H9 (cell line): Measurements from ENCODE around the gene CORO1C. TPM values are rescaled to one million over a fixed set of nuclear protein-coding genes. Genes with fewer than 3 reads are reported as not detected.

Experiments
- DNase-seq: peaks from one replicate; pipeline ENCODE4 v3.0.0-alpha.2; 2017
- H2AFZ ChIP-seq: one replicate; pipeline ENCODE4 v1.6.1; 2013; ENCODE audit warnings: mild to moderate bottlenecking, low read length, control low read depth, moderate library complexity
- H2AK5ac ChIP-seq: 2 replicates; pipeline ENCODE4 v1.6.1; 2013; ENCODE audit warnings: low read length, control low read depth, mixed read lengths; ENCODE audit not compliant: insufficient read length
- H2BK120ac ChIP-seq: one replicate; pipeline ENCODE4 v1.6.1; 2013; ENCODE audit warnings: low read depth, mild to moderate bottlenecking, low read length, control low read depth, inconsistent platforms; ENCODE audit not compliant: poor library complexity, severe bottlenecking
- H2BK12ac ChIP-seq: 2 replicates; pipeline ENCODE4 v1.6.1; 2013; ENCODE audit warnings: low read length, control low read depth, mixed read lengths, low read depth; ENCODE audit not compliant: insufficient read length
- H2BK15ac ChIP-seq: 2 replicates; pipeline ENCODE4 v1.6.1; 2013; ENCODE audit warnings: low read depth, low read length, control low read depth
- H2BK20ac ChIP-seq: one replicate; pipeline ENCODE4 v1.6.1; 2013; ENCODE audit warnings: low read depth, mild to moderate bottlenecking, low read length, control low read depth, inconsistent platforms; ENCODE audit not compliant: poor library complexity, severe bottlenecking
- H2BK5ac ChIP-seq: 2 replicates; pipeline ENCODE4 v1.6.1; 2013; ENCODE audit warnings: low read length, control low read depth, mixed read lengths; ENCODE audit not compliant: insufficient read length
- H3K14ac ChIP-seq: 2 replicates; pipeline ENCODE4 v1.6.1; 2013; ENCODE audit warnings: low read length, control low read depth; ENCODE audit not compliant: insufficient read depth
- H3K18ac ChIP-seq: 2 replicates; pipeline ENCODE4 v1.6.1; 2013; ENCODE audit warnings: low read depth, mild to moderate bottlenecking, mixed read lengths, low read length, control low read depth; ENCODE audit not compliant: insufficient read length
- H3K23ac ChIP-seq: 2 replicates; pipeline ENCODE4 v1.6.1; 2013; ENCODE audit warnings: low read length, control low read depth, mixed read lengths, low read depth; ENCODE audit not compliant: insufficient read length
- H3K23me2 ChIP-seq: 2 replicates; pipeline ENCODE4 v1.6.1; 2013; ENCODE audit warnings: low read depth, mild to moderate bottlenecking, mixed read lengths, low read length, control low read depth; ENCODE audit not compliant: insufficient read length, poor library complexity, severe bottlenecking
- H3K27ac ChIP-seq: 2 replicates; pipeline ENCODE4 v1.5.1; 2013; ENCODE audit warnings: low read length, control low read depth, mixed read lengths, low read depth; ENCODE audit not compliant: insufficient read length
- H3K27me3 ChIP-seq: 2 replicates; pipeline ENCODE4 v1.6.1; 2013; ENCODE audit warnings: low read length, control low read depth, inconsistent platforms; ENCODE audit not compliant: insufficient read depth
- H3K4ac ChIP-seq: 2 replicates; pipeline ENCODE4 v1.6.1; 2013; ENCODE audit warnings: low read depth, mild to moderate bottlenecking, control low read depth, inconsistent platforms, low read length, moderate library complexity
- H3K4me1 ChIP-seq: 2 replicates; pipeline ENCODE4 v1.6.1; 2013; ENCODE audit warnings: low read length, control low read depth, inconsistent platforms; ENCODE audit not compliant: insufficient read depth
- H3K4me2 ChIP-seq: 2 replicates; pipeline ENCODE4 v1.6.1; 2013; ENCODE audit warnings: low read length, control low read depth, mixed read lengths; ENCODE audit not compliant: insufficient read length, insufficient read depth
- H3K56ac ChIP-seq: 2 replicates; pipeline ENCODE4 v1.6.1; 2013; ENCODE audit warnings: low read depth, mild to moderate bottlenecking, mixed read lengths, low read length, control low read depth; ENCODE audit not compliant: insufficient read length
- H3K79me1 ChIP-seq: 2 replicates; pipeline ENCODE4 v1.6.1; 2013; ENCODE audit warnings: low read depth, mild to moderate bottlenecking, moderate library complexity, low read length, control low read depth, inconsistent platforms; ENCODE audit not compliant: insufficient read depth, poor library complexity, severe bottlenecking
- H3K79me2 ChIP-seq: 2 replicates; pipeline ENCODE4 v1.6.1; 2013; ENCODE audit warnings: low read length, control low read depth, inconsistent platforms; ENCODE audit not compliant: insufficient read depth
- H3K9ac ChIP-seq: 2 replicates; pipeline ENCODE4 v1.6.1; 2013; ENCODE audit warnings: low read length, control low read depth, mixed read lengths; ENCODE audit not compliant: insufficient read length; ENCODE audit errors: extremely low read depth
- H3K9me3 ChIP-seq: one replicate; pipeline ENCODE4 v1.6.1; 2013; ENCODE audit warnings: low read depth, low read length, inconsistent platforms; ENCODE audit not compliant: control insufficient read depth
- H3T11ph ChIP-seq: one replicate; pipeline ENCODE4 v1.6.1; 2013; ENCODE audit warnings: mild to moderate bottlenecking, low read length, control low read depth, inconsistent platforms
- H4K20me1 ChIP-seq: one replicate; pipeline ENCODE4 v1.6.1; 2013; ENCODE audit not compliant: control insufficient read depth, insufficient read length, insufficient read depth
- H4K5ac ChIP-seq: 2 replicates; pipeline ENCODE4 v1.6.1; 2013; ENCODE audit warnings: low read depth, mild to moderate bottlenecking, mixed read lengths, low read length, control low read depth; ENCODE audit not compliant: insufficient read length
- H4K8ac ChIP-seq: replicated peaks from 2 replicates; pipeline ENCODE4 v1.6.1; 2013; ENCODE audit warnings: low read length, control low read depth, mixed read lengths, low read depth; ENCODE audit not compliant: insufficient read length
- H4K91ac ChIP-seq: 2 replicates; pipeline ENCODE4 v1.6.1; 2013; ENCODE audit warnings: low read depth, mild to moderate bottlenecking, moderate library complexity, mixed read lengths, low read length, control low read depth; ENCODE audit not compliant: insufficient read length
- H3K27ac Mint-ChIP-seq, 3 experiments: 2 replicates in 2 of 3; 3 replicates in 1 of 3; pipeline ENCODE4 v1.8.0; 2020 to 2021; ENCODE audit warnings: mixed read lengths in 3 of 3, mild to moderate bottlenecking in 1 of 3, moderate library complexity in 1 of 3
- H3K27me3 Mint-ChIP-seq: 2 replicates; pipeline ENCODE4 v1.8.0; 2021; ENCODE audit warnings: low read depth, mild to moderate bottlenecking, moderate library complexity, mixed read lengths
- H3K36me3 Mint-ChIP-seq, 3 experiments: 2 replicates in 2 of 3; 3 replicates in 1 of 3; pipeline ENCODE4 v1.8.0; 2020 to 2021; ENCODE audit warnings: low read depth in 3 of 3, mixed read lengths in 3 of 3; ENCODE audit not compliant: insufficient read depth in 1 of 3
- H3K4me1 Mint-ChIP-seq, 2 experiments: 2 replicates each; pipeline ENCODE4 v1.8.0; 2020; ENCODE audit warnings: mixed read lengths in 2 of 2
- H3K4me3 Mint-ChIP-seq, 2 experiments: 2 replicates in 1 of 2; 3 replicates in 1 of 2; pipeline ENCODE4 v1.8.0; 2020 to 2021; ENCODE audit warnings: mild to moderate bottlenecking in 2 of 2, mixed read lengths in 2 of 2, moderate library complexity in 1 of 2
- H3K9me3 Mint-ChIP-seq, 2 experiments: 2 replicates in 1 of 2; 3 replicates in 1 of 2; pipeline ENCODE4 v1.8.0; 2020; ENCODE audit warnings: mild to moderate bottlenecking in 2 of 2, mixed read lengths in 2 of 2, moderate library complexity in 1 of 2
- CTCF ChIP-seq: fragments of 200-600 bp; sonication (generic); conservative IDR thresholded peaks from 3 replicates; pipeline ENCODE4 v1.8.0; 2021; ENCODE audit warnings: antibody characterized with exemption, mild to moderate bottlenecking
- WGBS: extraction: QIAGEN DNeasy Blood & Tissue Kit; methylation state at CpG from one replicate; pipeline ENCODE4 v1.1.7; 2013; ENCODE audit warnings: missing lambda C conversion rate, low lambda C conversion rate, mixed read lengths; ENCODE audit not compliant: insufficient read length; ENCODE audit errors: extremely low coverage; 5-methylcytosine and 5-hydroxymethylcytosine counted together
- total RNA-seq: library from RNA; stranded (reverse); gene quantifications from 2 replicates; pipeline ENCODE4 v1.2.1, GENCODE V29; 2021

Gene CORO1C
- total RNA-seq, 1 experiment from 2014 or later: 154 TPM

- no peak overlapping the region for H4K5ac ChIP-seq
- no peaks in the 10 kb centered on the region for H3K79me2 ChIP-seq
- H2AFZ ChIP-seq: no peak overlapping the region
- H3K4ac ChIP-seq: no peak overlapping the region
- H3K27ac Mint-ChIP-seq: no peak overlapping the region; a peak in 1 of 7 replicates
- no peak overlapping the region for H3K18ac ChIP-seq
- H3K4me3 Mint-ChIP-seq: no peak overlapping the region
- no peak for DNase-seq
- H2AK5ac ChIP-seq: no peak overlapping the region
- WGBS: no CpG with 5 or more reads among the region's 3 CpGs
- no peaks in the 10 kb centered on the region; a peak in 2 of 5 replicates for H3K9me3 Mint-ChIP-seq
- H2BK5ac ChIP-seq: no peak overlapping the region
- H4K91ac ChIP-seq: no peak overlapping the region
- H3K36me3 Mint-ChIP-seq: peaks cover 0 to 4% (median 2%) of the 10 kb centered on the region in 3 experiments; a peak in 2 of 7 replicates
- H3K79me1 ChIP-seq: no peaks in the 10 kb centered on the region
- peaks cover 11 to 14% of the 10 kb centered on the region in 2 experiments for H3K4me1 Mint-ChIP-seq
- TF ChIP-seq CTCF: no peak
- H3K14ac ChIP-seq: no peak overlapping the region
- no peaks in the 10 kb centered on the region for H3K9me3 ChIP-seq
- no peak overlapping the region for H2BK120ac ChIP-seq
- no peaks in the 10 kb centered on the region for H3K27me3 ChIP-seq
- no peak overlapping the region for H4K8ac ChIP-seq
- no peaks in the 10 kb centered on the region for H4K20me1 ChIP-seq
- H3K23ac ChIP-seq: no peak overlapping the region
- H3K4me1 ChIP-seq: no peaks in the 10 kb centered on the region
- H3T11ph ChIP-seq: no peak overlapping the region
- H2BK15ac ChIP-seq: no peak overlapping the region
- H3K9ac ChIP-seq: no peak overlapping the region
- H3K27ac ChIP-seq: no peak overlapping the region
- no peaks in the 10 kb centered on the region for H3K27me3 Mint-ChIP-seq
- no peak overlapping the region for H2BK12ac ChIP-seq
- no peak overlapping the region for H3K56ac ChIP-seq
- H3K4me2 ChIP-seq: no peak overlapping the region
- peaks cover 4% of the 10 kb centered on the region for H3K23me2 ChIP-seq
- H2BK20ac ChIP-seq: no peak overlapping the region
These were observed 4.5 kb upstream of the CORO1C start for GRCh38 chr12:108735855-108736254.
